ENCODE measurements around the gene RHEB. TPM values are rescaled to one million over a fixed set of nuclear protein-coding genes. Genes with fewer than 3 reads are reported as not detected.

RHEB gene
- total RNA-seq, 1 donor from 2014 or later: 88.2 TPM

- Mint-ChIP-seq H3K4me1 (ENCODE audit: low read depth, unreplicated experiment) (peaks cover 4% of the 10 kb centered on the region), H3K27ac (ENCODE audit: unreplicated experiment) (no peak overlapping the region), H3K36me3 (ENCODE audit: unreplicated experiment) (no peaks in the 10 kb centered on the region), H3K4me3 (ENCODE audit: unreplicated experiment) (no peak overlapping the region), H3K9me3 (ENCODE audit: unreplicated experiment) (no peaks in the 10 kb centered on the region), H3K27me3 (ENCODE audit: unreplicated experiment) (no peaks in the 10 kb centered on the region)
- TF ChIP-seq, protein P1, sequence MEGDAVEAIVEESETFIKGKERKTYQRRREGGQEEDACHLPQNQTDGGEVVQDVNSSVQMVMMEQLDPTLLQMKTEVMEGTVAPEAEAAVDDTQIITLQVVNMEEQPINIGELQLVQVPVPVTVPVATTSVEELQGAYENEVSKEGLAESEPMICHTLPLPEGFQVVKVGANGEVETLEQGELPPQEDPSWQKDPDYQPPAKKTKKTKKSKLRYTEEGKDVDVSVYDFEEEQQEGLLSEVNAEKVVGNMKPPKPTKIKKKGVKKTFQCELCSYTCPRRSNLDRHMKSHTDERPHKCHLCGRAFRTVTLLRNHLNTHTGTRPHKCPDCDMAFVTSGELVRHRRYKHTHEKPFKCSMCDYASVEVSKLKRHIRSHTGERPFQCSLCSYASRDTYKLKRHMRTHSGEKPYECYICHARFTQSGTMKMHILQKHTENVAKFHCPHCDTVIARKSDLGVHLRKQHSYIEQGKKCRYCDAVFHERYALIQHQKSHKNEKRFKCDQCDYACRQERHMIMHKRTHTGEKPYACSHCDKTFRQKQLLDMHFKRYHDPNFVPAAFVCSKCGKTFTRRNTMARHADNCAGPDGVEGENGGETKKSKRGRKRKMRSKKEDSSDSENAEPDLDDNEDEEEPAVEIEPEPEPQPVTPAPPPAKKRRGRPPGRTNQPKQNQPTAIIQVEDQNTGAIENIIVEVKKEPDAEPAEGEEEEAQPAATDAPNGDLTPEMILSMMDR (IDR thresholded peaks at IDR 0.05; ENCODE audit: partially characterized antibody, unreplicated experiment): no peak
- DNase-seq: no peak
Observed at GRCh38 chr7:151477867-151478266, 41.8 kb downstream of the RHEB start.

- DNase-seq: no peak
- TF ChIP-seq, protein P1 (IDR thresholded peaks at IDR 0.05; ENCODE audit: partially characterized antibody, unreplicated experiment): no peak
- H3K9me3 Mint-ChIP-seq (ENCODE audit: unreplicated experiment): peaks cover 2% of the 10 kb centered on the region
- peaks cover 9% of the 10 kb centered on the region for H3K27me3 Mint-ChIP-seq (ENCODE audit: unreplicated experiment)
- H3K36me3 Mint-ChIP-seq (ENCODE audit: unreplicated experiment): peaks cover 5% of the 10 kb centered on the region
- peak overlapping the region; percentile 71 for H3K27ac Mint-ChIP-seq (ENCODE audit: unreplicated experiment)
- no peak overlapping the region for H3K4me3 Mint-ChIP-seq (ENCODE audit: unreplicated experiment)
- peaks cover 17% of the 10 kb centered on the region for H3K4me1 Mint-ChIP-seq (ENCODE audit: low read depth, unreplicated experiment)
Observed at GRCh38 chr7:151472644-151473380, 46.9 kb downstream of the RHEB start.

GRCh38 chr7:151470711-151471110, 49.0 kb downstream of the RHEB start:
- H3K4me1 Mint-ChIP-seq (ENCODE audit: low read depth, unreplicated experiment): peaks cover 13% of the 10 kb centered on the region
- peaks cover 5% of the 10 kb centered on the region for H3K36me3 Mint-ChIP-seq (ENCODE audit: unreplicated experiment)
- H3K4me3 Mint-ChIP-seq (ENCODE audit: unreplicated experiment): no peak overlapping the region
- peaks cover 2% of the 10 kb centered on the region for H3K9me3 Mint-ChIP-seq (ENCODE audit: unreplicated experiment)
- no peak for DNase-seq
- peaks cover 9% of the 10 kb centered on the region for H3K27me3 Mint-ChIP-seq (ENCODE audit: unreplicated experiment)
- TF ChIP-seq, protein P1 (IDR thresholded peaks at IDR 0.05; ENCODE audit: partially characterized antibody, unreplicated experiment): no peak
- H3K27ac Mint-ChIP-seq (ENCODE audit: unreplicated experiment): no peak overlapping the region

DNA sequence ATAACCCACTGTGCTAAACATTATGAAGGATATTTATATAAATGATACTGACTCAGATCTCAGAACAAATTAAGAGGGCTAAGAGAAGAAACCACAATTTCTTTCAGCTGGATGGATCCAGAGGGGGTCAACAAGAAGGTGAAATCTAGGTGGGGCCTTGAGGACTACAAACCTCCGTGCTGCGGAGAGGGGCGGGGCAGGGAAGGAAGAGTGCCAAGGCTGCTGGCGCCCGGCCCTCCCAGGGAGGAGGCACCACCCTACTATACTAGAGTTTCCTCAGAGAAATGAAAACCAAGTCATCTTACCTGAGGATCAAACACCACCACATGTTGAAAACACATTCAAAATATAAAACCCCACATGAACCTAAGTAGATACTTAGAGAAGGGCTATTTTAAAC, 50.4 kb downstream of the RHEB start:
- TF ChIP-seq, protein P1 (IDR thresholded peaks at IDR 0.05; ENCODE audit: partially characterized antibody, unreplicated experiment): no peak
- H3K36me3 Mint-ChIP-seq (ENCODE audit: unreplicated experiment): peaks cover 5% of the 10 kb centered on the region
- H3K4me3 Mint-ChIP-seq (ENCODE audit: unreplicated experiment): no peak overlapping the region
- DNase-seq: no peak
- peaks cover 13% of the 10 kb centered on the region for H3K4me1 Mint-ChIP-seq (ENCODE audit: low read depth, unreplicated experiment)
- peaks cover 2% of the 10 kb centered on the region for H3K9me3 Mint-ChIP-seq (ENCODE audit: unreplicated experiment)
- no peak overlapping the region for H3K27ac Mint-ChIP-seq (ENCODE audit: unreplicated experiment)
- H3K27me3 Mint-ChIP-seq (ENCODE audit: unreplicated experiment): peaks cover 9% of the 10 kb centered on the region

DNA sequence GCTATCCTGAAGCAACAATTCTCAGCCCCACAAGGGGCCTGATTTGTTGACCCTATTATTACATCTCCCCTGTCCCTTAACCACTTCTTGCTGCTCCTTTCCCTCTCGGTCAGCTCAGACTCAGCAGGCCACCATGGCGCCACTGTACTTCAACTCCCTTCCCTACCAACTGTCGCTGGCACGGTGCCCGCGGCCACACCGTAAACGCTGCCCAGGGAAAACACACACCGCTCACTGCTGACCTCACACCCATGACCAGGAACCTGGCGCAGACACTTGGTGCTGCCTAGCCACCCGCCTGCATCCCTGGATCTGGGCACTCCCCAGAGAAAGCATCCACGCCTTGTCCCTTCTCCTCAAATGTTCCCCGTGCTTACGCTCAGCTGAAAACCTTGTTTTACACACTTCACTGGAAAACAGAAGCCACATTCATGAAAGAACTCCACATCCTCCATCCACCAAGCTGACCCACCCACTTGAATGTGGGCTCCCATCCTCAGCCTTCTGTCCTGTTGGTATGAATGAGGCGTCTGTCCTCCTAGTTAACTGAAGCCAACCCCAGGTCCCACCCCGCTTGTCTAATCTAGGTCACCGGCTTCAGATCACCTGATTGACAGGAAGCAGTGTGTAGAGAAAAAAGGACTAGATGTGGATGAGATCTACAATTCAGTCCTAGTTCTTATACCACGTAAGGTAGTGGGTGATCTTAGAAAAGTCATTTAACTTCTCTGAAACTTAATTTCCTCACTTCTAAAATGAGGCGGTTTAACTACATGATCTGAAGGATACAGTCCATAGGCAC, 51.3 kb downstream of the RHEB start:
- no peak overlapping the region for H3K4me3 Mint-ChIP-seq (ENCODE audit: unreplicated experiment)
- peaks cover 4% of the 10 kb centered on the region for H3K9me3 Mint-ChIP-seq (ENCODE audit: unreplicated experiment)
- TF ChIP-seq, protein P1 (IDR thresholded peaks at IDR 0.05; ENCODE audit: partially characterized antibody, unreplicated experiment): no peak
- peaks cover 13% of the 10 kb centered on the region for H3K4me1 Mint-ChIP-seq (ENCODE audit: low read depth, unreplicated experiment)
- peaks cover 12% of the 10 kb centered on the region for H3K36me3 Mint-ChIP-seq (ENCODE audit: unreplicated experiment)
- H3K27me3 Mint-ChIP-seq (ENCODE audit: unreplicated experiment): peaks cover 9% of the 10 kb centered on the region
- H3K27ac Mint-ChIP-seq (ENCODE audit: unreplicated experiment): no peak overlapping the region
- no peak for DNase-seq

Measured in glutamatergic neuron (in vitro differentiated cells).